ENCODE results near the gene GPATCH1. TPM values are rescaled to one million over a fixed set of nuclear protein-coding genes. Genes with fewer than 3 reads are reported as not detected.

The GPATCH1 gene
- total RNA-seq, 2 donors from 2014 or later = 6.0 to 6.5 TPM

GRCh38 chr19:33176670-33177416 lies 95.9 kb downstream of the GPATCH1 start:
- peak; percentile 98 for DNase-seq (ENCODE audit: low spot score)
- intact Hi-C loops (cut with DNase I) = loop anchor here in 1 of 2 donors (2.0 kb wide), 1 partner anchor 26 kb away; no protein-coding TSS in a partner anchor

- no peak for DNase-seq (ENCODE audit: low spot score)
- intact Hi-C loops (cut with DNase I) = loop anchor here in 1 of 2 donors (2.0 kb wide), 1 partner anchor 27 kb away; no protein-coding TSS in a partner anchor
These were observed 96.5 kb downstream of the GPATCH1 start for GRCh38 chr19:33177417-33177979.

Other genes starting within 250 kb of the GPATCH1 start
- under 1 TPM in 1 of 2 donors, not detected in 1; 0.28 TPM for gene SLC7A9, start 211.4 kb upstream of the GPATCH1 start, total RNA-seq
- 10 to 100 TPM; 15.3 to 17.6 TPM for gene CEP89, start 109.2 kb upstream of the GPATCH1 start, total RNA-seq
- 1 to 10 TPM in 1 of 2 donors, under 1 TPM in 1; 0.86 to 1.4 TPM for gene FAAP24, start 108.9 kb upstream of the GPATCH1 start, total RNA-seq
- 1 to 10 TPM in 1 of 2 donors, under 1 TPM in 1; 0.56 to 1.5 TPM for gene RHPN2, start 16.3 kb upstream of the GPATCH1 start, total RNA-seq
- gene WDR88, start 50.9 kb downstream of the GPATCH1 start, total RNA-seq = not detected
- 10 to 100 TPM; 36.1 to 36.8 TPM for gene LRP3, start 113.1 kb downstream of the GPATCH1 start, total RNA-seq
- not detected for gene SLC7A10, start 144.7 kb downstream of the GPATCH1 start, total RNA-seq
- 1 to 10 TPM; 6.3 to 8.0 TPM for gene CEBPA, start 221.4 kb downstream of the GPATCH1 start, total RNA-seq

All from posterior vena cava (tissue), 2 donors.